Activated CD8-positive, alpha-beta T cell treated with anti-CD3 and anti-CD28 coated beads for 36 hours (primary cell): Measurements from ENCODE around the gene COG6. TPM values are rescaled to one million over a fixed set of nuclear protein-coding genes. Genes with fewer than 3 reads are reported as not detected.

Experiments used
- ATAC-seq: fragments of 200-7000 bp; cut with Tn5 transposase; one replicate; pipeline ENCODE4 v1.10.0; 2021; ENCODE audit warnings: mild to moderate bottlenecking, moderate library complexity
- CTCF ChIA-PET: fragments of 350-600 bp; sonication (Branson Sonifier 250); formaldehyde crosslinking; loops from one replicate; lab custom pipeline; 2021; ENCODE audit warnings: antibody characterized with exemption; lab: Charles Lee
- POLR2A ChIA-PET: fragments of 350-600 bp; sonication (Branson Sonifier 250); formaldehyde crosslinking; loops from one replicate; lab custom pipeline; 2021; ENCODE audit warnings: antibody characterized with exemption; lab: Charles Lee
- DNase-seq: peaks from one replicate; pipeline ENCODE4 v3.0.0-alpha.2; 2020
- H3K27ac Mint-ChIP-seq: one replicate; pipeline ENCODE4 v1.8.0; 2021; ENCODE audit warnings: mild to moderate bottlenecking, mixed read lengths
- H3K27me3 Mint-ChIP-seq: one replicate; pipeline ENCODE4 v1.8.0; 2021; ENCODE audit warnings: mixed read lengths
- H3K36me3 Mint-ChIP-seq: one replicate; pipeline ENCODE4 v1.8.0; 2021; ENCODE audit warnings: low read depth, mixed read lengths
- H3K4me1 Mint-ChIP-seq: one replicate; pipeline ENCODE4 v1.8.0; 2021; ENCODE audit warnings: low read depth, mixed read lengths
- H3K4me3 Mint-ChIP-seq: one replicate; pipeline ENCODE4 v1.8.0; 2021; ENCODE audit warnings: mild to moderate bottlenecking, moderate library complexity, mixed read lengths
- H3K9me3 Mint-ChIP-seq: one replicate; pipeline ENCODE4 v1.8.0; 2021; ENCODE audit warnings: mixed read lengths
- intact Hi-C: fragments of 100-400 bp; cut with micrococcal nuclease; formaldehyde crosslinking; loops from one replicate; pipeline ENCODE4 v1.10.0; 2022
- total RNA-seq, 2 experiments: library from RNA; stranded (reverse); gene quantifications; one replicate each; pipeline ENCODE4 v1.2.3, GENCODE V29; 2021
- TF ChIP-seq, protein P1 (sequence below): fragments of 200-600 bp; IDR thresholded peaks from one replicate; pipeline ENCODE4 v1.8.0; 2022; ENCODE audit warnings: antibody characterized with exemption, mild to moderate bottlenecking

COG6 gene
- total RNA-seq, 2 experiments from 2014 or later, result 25.5 to 26.4 TPM

GRCh38 chr13:39656325-39656677 lies 839 bp downstream of the COG6 start:
- ChIA-PET POLR2A (interaction anchor here (1.0 kb wide), 1 partner anchor 9 kb away, joined by 3 read pairs; no protein-coding TSS in a partner anchor), CTCF (interaction anchor here (0.9 to 1.2 kb wide), 2 partner anchors 40 to 44 kb away, joined by 3 to 5 read pairs; no protein-coding TSS in a partner anchor)

DNA sequence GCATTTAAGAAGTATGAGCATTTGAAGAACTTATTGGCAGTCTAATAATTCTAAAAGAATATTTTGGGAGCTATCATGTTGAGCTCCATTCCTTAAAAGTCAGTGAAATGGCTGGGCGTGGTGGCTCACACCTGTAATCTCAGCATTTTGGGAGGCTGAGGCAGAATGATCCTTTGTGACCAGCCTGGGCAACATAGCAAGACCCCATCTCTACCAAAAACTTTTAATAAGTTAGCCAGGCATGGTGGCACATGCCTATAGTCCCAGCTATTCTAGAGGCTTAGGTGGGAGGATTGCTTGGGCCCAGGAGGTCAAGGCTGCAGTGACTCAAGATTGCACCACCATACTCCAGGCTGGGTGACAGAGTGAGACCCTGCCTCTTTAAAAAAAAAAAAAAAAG lies 8.0 kb downstream of the COG6 start:
- Mint-ChIP-seq H3K9me3 (no peaks in the 10 kb centered on the region), H3K27me3 (no peaks in the 10 kb centered on the region), H3K27ac (no peak overlapping the region), H3K36me3 (peaks cover 6% of the 10 kb centered on the region), H3K4me3 (no peak overlapping the region), H3K4me1 (peaks cover 7% of the 10 kb centered on the region)
- ATAC-seq, result no peak
- intact Hi-C loops, result no loop called here
- TF ChIP-seq, protein P1, sequence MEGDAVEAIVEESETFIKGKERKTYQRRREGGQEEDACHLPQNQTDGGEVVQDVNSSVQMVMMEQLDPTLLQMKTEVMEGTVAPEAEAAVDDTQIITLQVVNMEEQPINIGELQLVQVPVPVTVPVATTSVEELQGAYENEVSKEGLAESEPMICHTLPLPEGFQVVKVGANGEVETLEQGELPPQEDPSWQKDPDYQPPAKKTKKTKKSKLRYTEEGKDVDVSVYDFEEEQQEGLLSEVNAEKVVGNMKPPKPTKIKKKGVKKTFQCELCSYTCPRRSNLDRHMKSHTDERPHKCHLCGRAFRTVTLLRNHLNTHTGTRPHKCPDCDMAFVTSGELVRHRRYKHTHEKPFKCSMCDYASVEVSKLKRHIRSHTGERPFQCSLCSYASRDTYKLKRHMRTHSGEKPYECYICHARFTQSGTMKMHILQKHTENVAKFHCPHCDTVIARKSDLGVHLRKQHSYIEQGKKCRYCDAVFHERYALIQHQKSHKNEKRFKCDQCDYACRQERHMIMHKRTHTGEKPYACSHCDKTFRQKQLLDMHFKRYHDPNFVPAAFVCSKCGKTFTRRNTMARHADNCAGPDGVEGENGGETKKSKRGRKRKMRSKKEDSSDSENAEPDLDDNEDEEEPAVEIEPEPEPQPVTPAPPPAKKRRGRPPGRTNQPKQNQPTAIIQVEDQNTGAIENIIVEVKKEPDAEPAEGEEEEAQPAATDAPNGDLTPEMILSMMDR, result no peak
- DNase-seq, result no peak
- ChIA-PET POLR2A (interaction anchor here (0.8 kb wide), 1 partner anchor 68 kb away, joined by 3 read pairs; no protein-coding TSS in a partner anchor), CTCF (interaction anchor here (0.8 kb wide), 1 partner anchor 47 kb away, joined by 3 read pairs; no protein-coding TSS in a partner anchor)

More at GRCh38 chr13:39656325-39656677, 839 bp downstream of the COG6 start:
- DNase-seq (no peak), ATAC-seq (no peak)
- Mint-ChIP-seq H3K9me3 (peaks cover 3% of the 10 kb centered on the region), H3K4me3 (peak overlapping the region; percentile 86), H3K36me3 (peaks cover 2% of the 10 kb centered on the region), H3K4me1 (peaks cover 24% of the 10 kb centered on the region), H3K27me3 (no peaks in the 10 kb centered on the region), H3K27ac (peak overlapping the region; percentile 82)
- TF ChIP-seq, protein P1, result no peak
- intact Hi-C loops, result no loop called here

GRCh38 chr13:39663958-39664357 lies 8.5 kb downstream of the COG6 start:
- Mint-ChIP-seq H3K9me3 (no peaks in the 10 kb centered on the region), H3K4me1 (peaks cover 5% of the 10 kb centered on the region), H3K27me3 (no peaks in the 10 kb centered on the region), H3K4me3 (no peak overlapping the region), H3K36me3 (peaks cover 6% of the 10 kb centered on the region), H3K27ac (no peak overlapping the region)
- ChIA-PET CTCF (interaction anchor here (0.8 to 1.3 kb wide), 2 partner anchors 13 to 48 kb away, joined by 3 read pairs; no protein-coding TSS in a partner anchor), POLR2A (no interaction called here)
- DNase-seq, result no peak
- intact Hi-C loops, result no loop called here
- no peak for ATAC-seq
- TF ChIP-seq, protein P1, result no peak

GRCh38 chr13:39665763-39666162 lies 10.3 kb downstream of the COG6 start:
- ChIA-PET POLR2A (interaction anchor here (1.4 kb wide), 1 partner anchor 9 kb away, joined by 3 read pairs; no protein-coding TSS in a partner anchor), CTCF (no interaction called here)
- Mint-ChIP-seq H3K27ac (no peak overlapping the region), H3K9me3 (no peaks in the 10 kb centered on the region), H3K4me1 (peaks cover 3% of the 10 kb centered on the region), H3K4me3 (no peak overlapping the region), H3K36me3 (peaks cover 6% of the 10 kb centered on the region), H3K27me3 (no peaks in the 10 kb centered on the region)
- ATAC-seq (no peak), DNase-seq (no peak)
- TF ChIP-seq, protein P1, result no peak
- intact Hi-C loops, result no loop called here

GRCh38 chr13:39670445-39670844 lies 15.0 kb downstream of the COG6 start:
- TF ChIP-seq, protein P1, result no peak
- DNase-seq, result no peak
- ATAC-seq, result no peak
- no peaks in the 10 kb centered on the region for H3K27me3 Mint-ChIP-seq
- CTCF ChIA-PET, result no interaction called here
- intact Hi-C loops, result no loop called here
- H3K27ac Mint-ChIP-seq, result no peak overlapping the region
- peaks cover 3% of the 10 kb centered on the region for H3K4me1 Mint-ChIP-seq
- no peak overlapping the region for H3K4me3 Mint-ChIP-seq
- peaks cover 6% of the 10 kb centered on the region for H3K36me3 Mint-ChIP-seq
- POLR2A ChIA-PET, result no interaction called here
- H3K9me3 Mint-ChIP-seq, result no peaks in the 10 kb centered on the region
